ENCODE results near the gene COMT.

DNA sequence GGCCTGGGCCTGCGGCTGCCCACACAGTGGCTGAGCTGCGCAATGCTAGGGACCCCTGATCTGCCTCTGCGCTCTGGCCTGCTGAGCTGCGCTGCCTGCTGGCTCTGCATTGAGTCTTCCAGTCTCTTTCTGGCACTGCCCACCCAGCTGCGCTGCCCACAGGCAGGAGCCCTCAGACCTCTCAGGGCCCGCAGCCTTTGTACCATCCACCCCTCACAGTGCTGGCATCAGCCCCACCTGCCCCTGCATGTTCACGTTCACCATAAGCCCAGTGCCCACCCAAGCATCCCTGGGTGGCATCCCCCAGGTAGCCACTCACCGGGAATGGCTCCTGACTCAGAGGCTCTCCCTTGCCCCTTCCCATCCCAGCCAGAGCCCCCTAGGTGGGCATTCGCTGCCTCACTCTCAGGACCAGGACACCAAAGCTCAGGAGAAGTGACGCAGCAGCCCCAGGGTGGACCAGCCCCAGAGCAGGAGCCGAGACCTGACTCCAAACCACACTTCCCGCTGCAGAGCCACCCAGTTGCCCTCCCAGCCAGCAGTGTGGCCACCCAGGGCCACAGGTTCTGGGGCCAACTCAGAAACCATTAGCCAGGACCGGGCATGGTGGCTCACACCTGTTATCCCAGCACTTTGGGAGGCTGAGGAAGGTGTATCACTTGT, 21.7 kb upstream of the COMT start:
- TF ChIP-seq ELF4 (IDR thresholded peaks at IDR 0.05) = no peak
- no peak for TF ChIP-seq HDGF (IDR thresholded peaks at IDR 0.05; ENCODE audit: borderline replicate concordance)
- no peak for TF ChIP-seq BHLHE40 (IDR thresholded peaks at IDR 0.05; ENCODE audit: borderline replicate concordance)
- TF ChIP-seq SUZ12 (IDR thresholded peaks at IDR 0.05) = no peak
- TF ChIP-seq SP1 (IDR thresholded peaks at IDR 0.05) = no peak
- no peak for TF ChIP-seq FOXM1 (IDR thresholded peaks at IDR 0.05; ENCODE audit: borderline replicate concordance)
- no peak for TF ChIP-seq LEF1 (IDR thresholded peaks at IDR 0.05; ENCODE audit: borderline replicate concordance)

All from HEK293T (cell line).